HUDEP-2 (cell line): ENCODE results near the gene ADGRG7.
"Not testable (repeated sequence)": the region's sequence is repeated elsewhere in the genome, so short reads cannot be mapped to it uniquely, and the experiment has no call there.

Source experiments
- DNase-seq, 76 experiments: peaks; one replicate each; lab custom pipeline; 2025; ENCODE audit not compliant: unreplicated experiment in 76 of 76; lab: John Stamatoyannopoulos, UW

The ADGRG7 gene, protein sequence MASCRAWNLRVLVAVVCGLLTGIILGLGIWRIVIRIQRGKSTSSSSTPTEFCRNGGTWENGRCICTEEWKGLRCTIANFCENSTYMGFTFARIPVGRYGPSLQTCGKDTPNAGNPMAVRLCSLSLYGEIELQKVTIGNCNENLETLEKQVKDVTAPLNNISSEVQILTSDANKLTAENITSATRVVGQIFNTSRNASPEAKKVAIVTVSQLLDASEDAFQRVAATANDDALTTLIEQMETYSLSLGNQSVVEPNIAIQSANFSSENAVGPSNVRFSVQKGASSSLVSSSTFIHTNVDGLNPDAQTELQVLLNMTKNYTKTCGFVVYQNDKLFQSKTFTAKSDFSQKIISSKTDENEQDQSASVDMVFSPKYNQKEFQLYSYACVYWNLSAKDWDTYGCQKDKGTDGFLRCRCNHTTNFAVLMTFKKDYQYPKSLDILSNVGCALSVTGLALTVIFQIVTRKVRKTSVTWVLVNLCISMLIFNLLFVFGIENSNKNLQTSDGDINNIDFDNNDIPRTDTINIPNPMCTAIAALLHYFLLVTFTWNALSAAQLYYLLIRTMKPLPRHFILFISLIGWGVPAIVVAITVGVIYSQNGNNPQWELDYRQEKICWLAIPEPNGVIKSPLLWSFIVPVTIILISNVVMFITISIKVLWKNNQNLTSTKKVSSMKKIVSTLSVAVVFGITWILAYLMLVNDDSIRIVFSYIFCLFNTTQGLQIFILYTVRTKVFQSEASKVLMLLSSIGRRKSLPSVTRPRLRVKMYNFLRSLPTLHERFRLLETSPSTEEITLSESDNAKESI

DNA sequence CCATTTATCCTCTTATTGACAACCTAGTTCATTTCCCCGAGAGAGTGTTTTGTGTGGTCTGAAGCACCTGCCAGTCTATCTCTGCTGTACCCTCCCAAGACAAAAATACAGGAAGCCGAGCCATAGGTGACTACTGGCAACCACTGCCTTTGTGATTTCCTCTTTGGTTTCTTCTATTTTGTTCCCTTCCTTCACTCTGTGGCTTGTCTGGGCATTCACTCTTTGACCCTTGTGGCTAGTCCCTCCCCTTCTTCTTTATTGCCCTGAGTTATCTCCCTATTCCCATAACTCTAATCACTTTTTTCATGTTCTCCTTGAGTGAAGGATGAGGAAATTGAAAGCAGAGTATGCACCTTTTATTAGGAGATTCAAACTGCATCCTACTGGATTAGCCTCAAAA, at the start of gene ADGRG7:
Gene ADGRG7, plus strand, starts transcription at position 297 of the 400 bp plus-strand sequence. CDS start 256 bp downstream, outside the sequence.
- no peak for DNase-seq

DNA sequence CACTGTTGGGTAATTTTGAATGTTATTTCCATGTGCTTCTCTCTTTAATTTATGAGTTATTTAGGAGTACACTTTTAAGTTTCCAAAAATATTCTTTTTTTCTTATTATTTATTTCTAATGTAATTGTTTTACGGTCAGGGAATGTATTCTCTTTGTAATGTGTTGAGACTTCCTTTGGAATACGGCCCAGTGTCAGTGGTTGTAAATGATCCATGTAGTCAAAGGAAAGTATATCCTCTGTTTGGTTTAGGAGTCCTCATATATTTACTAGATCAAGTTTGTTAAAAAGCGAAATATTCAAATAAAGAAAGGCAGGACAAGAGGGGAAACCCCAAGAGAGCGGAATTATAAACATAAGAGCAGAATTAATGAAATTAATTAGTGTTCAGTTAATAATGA, 49.0 kb upstream of the ADGRG7 start:
- DNase-seq = no peak

- no peak for DNase-seq
Observed at GRCh38 chr3:100561459-100562158, 47.8 kb upstream of the ADGRG7 start.

DNA sequence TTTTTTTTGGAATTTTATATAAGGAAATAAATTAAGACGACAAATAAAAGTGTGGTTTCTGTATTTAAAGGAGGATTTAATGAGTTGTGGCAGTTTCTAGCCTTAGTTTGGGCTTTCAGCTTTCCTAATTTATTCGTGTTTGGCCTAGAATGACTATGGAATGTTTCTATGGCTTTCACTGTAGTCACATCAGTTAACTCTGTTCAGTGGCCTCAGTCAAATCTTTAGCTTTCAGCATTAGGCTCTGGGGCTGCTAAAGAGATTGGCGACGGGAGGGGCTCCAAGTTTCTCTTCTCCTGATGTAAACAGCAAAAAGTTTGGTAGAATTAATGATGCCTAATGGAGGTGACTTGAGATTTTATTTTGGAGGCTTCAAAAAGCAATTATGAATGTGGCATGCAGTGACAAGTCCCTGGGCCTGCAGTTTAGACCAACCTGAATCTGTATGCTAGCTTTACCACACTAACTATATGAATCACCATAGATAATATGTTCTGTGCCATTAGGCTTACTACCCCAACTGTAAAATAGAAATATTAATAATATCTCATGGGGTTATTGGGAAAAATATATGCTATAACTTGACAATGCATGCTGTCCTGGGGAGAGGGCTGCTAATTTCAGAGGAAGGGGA, 47.1 kb upstream of the ADGRG7 start:
- no peak for DNase-seq

DNA sequence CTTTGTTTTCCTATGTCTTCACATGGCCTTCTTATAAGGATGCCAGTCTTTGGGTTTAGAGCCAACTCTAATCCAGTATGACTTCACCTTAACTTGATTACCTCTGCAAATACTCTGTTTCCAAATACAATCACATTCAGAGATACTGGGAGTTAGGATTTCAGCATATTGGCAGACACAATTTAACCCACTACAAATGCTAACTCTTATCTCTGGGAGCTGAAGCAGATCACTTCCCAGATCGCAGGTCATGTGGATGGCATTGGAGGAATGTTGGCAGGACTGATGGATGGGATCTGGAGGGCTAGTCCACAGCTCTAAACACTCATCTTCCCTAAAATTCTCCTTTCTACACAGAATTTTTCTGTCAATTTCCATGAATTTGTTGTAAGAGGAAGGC, 46.2 kb upstream of the ADGRG7 start:
- no peak for DNase-seq

DNA sequence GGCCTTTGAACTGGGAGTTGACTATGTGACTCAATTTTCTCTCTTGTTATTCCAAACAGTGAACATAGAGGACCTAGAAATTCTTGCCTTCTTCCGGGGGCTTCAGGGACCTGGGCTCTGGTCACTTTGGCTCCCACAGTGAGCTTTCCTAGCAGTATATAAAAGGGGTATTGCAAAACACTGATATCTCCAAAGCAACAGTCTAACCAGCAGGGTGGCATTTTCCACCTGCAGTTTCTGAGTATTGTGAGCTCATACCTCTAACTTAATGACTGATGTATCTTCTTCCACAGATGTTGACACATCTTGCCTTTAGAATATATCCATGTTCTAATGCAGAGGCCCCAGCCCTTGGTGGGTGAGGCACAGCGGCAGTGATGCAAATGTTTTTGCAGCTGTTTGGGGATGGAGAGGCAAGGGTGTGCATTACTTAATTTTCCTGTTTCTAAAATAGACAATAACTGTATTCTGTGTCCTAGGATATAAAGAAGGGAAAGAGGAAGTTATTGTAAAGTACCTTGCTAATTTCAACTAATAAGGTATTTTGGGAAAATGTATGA, 45.7 kb upstream of the ADGRG7 start:
- DNase-seq = no peak

GRCh38 chr3:100570811-100571210, 38.6 kb upstream of the ADGRG7 start:
- DNase-seq = no peak

- no peak for DNase-seq
Observed at GRCh38 chr3:100574536-100574935, 34.9 kb upstream of the ADGRG7 start.

GRCh38 chr3:100575704-100576103, 33.7 kb upstream of the ADGRG7 start:
- DNase-seq = no peak

- DNase-seq = no peak
Observed at GRCh38 chr3:100577382-100578008, 31.9 kb upstream of the ADGRG7 start.

GRCh38 chr3:100578646-100579045, 30.8 kb upstream of the ADGRG7 start:
- no peak for DNase-seq

GRCh38 chr3:100580147-100580546, 29.3 kb upstream of the ADGRG7 start:
- DNase-seq = no peak

- no peak for DNase-seq
Observed at GRCh38 chr3:100581650-100582049, 27.8 kb upstream of the ADGRG7 start.

- DNase-seq = not testable (repeated sequence)
Observed at GRCh38 chr3:100582157-100582556, 27.2 kb upstream of the ADGRG7 start.

DNA sequence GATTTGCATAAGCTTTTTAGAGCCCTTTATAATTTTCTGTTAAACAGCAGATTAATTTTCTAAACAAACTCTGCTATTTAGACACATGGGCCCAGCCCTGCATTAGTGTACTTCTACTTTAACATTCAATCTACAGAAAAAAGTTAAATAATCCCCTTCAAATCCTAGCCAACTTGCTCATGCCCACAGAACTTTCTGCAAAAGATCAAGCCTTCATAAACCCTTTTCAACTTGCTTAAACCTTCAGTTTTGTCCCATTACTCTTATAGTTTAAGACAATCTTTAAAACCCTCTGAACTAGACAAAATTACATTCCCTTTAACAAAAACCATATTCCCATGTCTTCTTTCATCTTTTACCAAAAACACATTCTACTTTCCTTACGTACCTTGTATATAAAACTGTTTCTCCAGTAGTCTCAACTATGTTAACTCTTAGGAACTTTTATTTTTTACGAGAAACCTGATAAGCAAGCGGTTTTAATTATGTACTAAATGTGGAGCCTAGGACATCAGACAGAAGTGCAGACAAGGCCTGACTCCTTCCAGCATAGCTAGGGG, 25.2 kb upstream of the ADGRG7 start:
- no peak for DNase-seq

- no peak for DNase-seq
Observed at GRCh38 chr3:100586832-100587231, 22.6 kb upstream of the ADGRG7 start.

GRCh38 chr3:100588251-100588650, 21.1 kb upstream of the ADGRG7 start:
- DNase-seq = no peak

- DNase-seq = peak in 47 of 76 experiments; percentile 2 to 59 (median 21)
Observed at GRCh38 chr3:100590114-100590839, 19.1 kb upstream of the ADGRG7 start.

DNA sequence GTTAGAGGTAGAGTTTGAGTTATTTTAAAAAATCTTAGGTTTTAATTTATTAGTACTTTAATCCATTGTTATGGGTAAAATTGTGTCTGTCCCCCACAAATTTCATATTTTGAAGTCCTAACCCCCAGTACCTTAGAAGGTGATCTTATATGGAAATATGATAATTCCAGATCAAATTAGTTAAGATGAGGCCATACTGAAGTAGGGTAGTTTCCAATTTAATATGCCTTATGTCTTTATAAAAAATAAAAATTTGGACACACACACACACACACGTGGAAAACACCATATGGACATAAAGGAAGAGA, 18.6 kb upstream of the ADGRG7 start:
- DNase-seq = no peak
